GM18508 (cell line): ENCODE data around the gene BICD1.

Experiments used
- ATAC-seq: cut with Tn5 transposase; IDR thresholded peaks from one replicate; pipeline ENCODE4 v1.9.1; 2021; ENCODE audit warnings: moderate number of reproducible peaks; ENCODE audit not compliant: insufficient read depth, unreplicated experiment

The BICD1 gene

GRCh38 chr12:32139064-32139421, 32.4 kb downstream of the BICD1 start:
- ATAC-seq: peak; percentile 80

DNA sequence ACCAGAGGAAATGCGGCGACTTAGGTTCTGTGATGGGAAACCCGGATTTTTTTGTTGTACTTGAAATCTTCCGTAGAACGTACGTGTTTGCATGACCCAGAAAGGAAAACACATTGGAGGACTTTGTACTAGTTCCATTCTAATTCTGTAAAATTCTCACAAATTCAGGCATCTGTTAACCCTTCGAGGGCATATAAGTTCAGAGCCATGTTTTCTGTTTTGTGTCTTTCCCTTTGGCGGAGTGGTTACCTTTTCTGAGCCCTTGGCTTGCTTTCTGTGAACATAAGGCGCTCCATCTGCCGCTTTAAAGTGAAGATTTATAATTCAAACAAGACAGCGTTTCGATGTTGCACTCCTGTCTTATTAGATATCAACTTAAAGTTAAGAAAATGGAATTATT, 34.2 kb downstream of the BICD1 start:
- ATAC-seq: no peak

DNA sequence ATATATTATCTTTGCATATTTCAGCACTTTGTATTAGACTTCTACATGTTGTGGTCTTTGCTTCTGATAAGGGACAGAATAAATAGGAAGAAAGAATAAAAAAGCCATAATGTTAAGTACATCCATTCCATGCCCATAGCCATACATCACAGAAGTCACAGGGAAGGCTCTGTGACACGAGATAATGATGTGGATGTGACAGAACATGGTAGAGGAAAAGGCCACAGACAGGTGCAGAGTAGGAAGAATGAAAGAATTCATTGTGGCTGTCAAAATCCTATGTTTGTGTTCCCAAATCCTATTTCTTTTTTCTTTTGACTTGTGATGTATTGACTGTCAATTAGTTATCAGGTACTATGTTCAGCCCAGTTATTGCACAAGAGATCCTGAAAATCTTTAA, 38.4 kb downstream of the BICD1 start:
- no peak for ATAC-seq

GRCh38 chr12:32146074-32146873, 39.6 kb downstream of the BICD1 start:
- ATAC-seq: peak; percentile 79

GRCh38 chr12:32148372-32148771, 41.7 kb downstream of the BICD1 start:
- ATAC-seq: no peak

GRCh38 chr12:32149489-32149888, 42.8 kb downstream of the BICD1 start:
- ATAC-seq: no peak

- no peak for ATAC-seq
These were observed 44.4 kb downstream of the BICD1 start for GRCh38 chr12:32151086-32151485.

GRCh38 chr12:32151552-32151951, 44.9 kb downstream of the BICD1 start:
- no peak for ATAC-seq

DNA sequence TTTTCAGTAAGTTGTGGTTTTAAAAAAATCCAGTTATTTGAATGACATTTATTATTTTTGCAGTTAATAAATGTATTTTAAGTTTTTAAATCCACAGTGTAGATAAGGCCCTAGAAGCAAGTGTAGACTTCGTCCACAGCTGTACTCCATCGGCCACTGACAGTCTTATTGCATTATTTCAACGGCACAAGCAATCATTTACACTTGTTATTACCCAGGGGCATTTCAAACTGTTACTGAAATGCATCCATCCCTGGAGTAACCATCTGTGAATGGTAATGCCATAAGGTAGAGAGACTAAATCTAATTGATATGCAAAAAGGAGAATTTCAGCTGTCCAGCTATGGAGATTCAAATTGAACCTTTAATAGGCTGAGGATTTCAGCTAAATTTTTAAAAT, 48.4 kb downstream of the BICD1 start:
- no peak for ATAC-seq

- ATAC-seq: no peak
These were observed 49.4 kb downstream of the BICD1 start for GRCh38 chr12:32155961-32156529.

DNA sequence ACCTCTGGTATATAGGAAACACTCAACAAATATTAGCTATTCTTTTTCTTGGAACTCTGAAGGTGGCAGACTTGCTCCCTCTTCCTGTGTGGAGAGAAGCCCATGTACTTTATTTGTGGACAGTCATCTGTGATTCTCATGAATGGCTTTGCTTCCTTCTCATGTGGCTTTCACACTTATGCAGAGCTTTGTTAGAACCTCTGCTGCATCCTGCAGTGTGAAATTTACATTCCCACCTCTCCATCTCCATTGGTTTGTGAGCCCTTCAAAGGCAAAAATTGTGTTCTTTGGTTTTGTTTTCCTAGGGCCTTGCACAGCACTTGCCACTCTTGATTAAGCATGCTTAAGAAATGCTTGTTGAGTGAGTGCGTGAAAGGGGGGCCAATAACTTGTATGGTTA, 51.9 kb downstream of the BICD1 start:
- no peak for ATAC-seq

GRCh38 chr12:32159381-32159780, 52.7 kb downstream of the BICD1 start:
- ATAC-seq: no peak

DNA sequence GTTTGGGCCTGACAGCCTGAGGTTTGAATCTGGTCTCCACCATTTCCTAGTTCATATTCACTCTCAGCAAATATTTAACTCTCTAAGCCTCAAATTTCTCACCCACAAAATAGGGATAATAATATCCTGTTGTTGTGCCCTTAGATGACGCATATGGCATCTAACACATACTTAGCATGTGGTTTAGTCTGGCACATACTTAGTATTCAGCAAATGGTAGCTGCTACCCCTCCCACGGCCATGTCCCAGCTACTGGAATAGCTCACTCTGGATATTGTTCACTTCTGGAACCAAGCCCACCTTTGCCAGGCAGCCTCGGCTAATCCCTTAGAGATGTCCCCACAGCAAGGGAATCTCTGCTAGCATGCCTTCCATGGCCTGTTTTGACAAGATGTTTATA, 53.3 kb downstream of the BICD1 start:
- ATAC-seq: no peak

GRCh38 chr12:32161058-32161457, 54.4 kb downstream of the BICD1 start:
- ATAC-seq: no peak

GRCh38 chr12:32163596-32163995, 56.9 kb downstream of the BICD1 start:
- ATAC-seq: no peak

DNA sequence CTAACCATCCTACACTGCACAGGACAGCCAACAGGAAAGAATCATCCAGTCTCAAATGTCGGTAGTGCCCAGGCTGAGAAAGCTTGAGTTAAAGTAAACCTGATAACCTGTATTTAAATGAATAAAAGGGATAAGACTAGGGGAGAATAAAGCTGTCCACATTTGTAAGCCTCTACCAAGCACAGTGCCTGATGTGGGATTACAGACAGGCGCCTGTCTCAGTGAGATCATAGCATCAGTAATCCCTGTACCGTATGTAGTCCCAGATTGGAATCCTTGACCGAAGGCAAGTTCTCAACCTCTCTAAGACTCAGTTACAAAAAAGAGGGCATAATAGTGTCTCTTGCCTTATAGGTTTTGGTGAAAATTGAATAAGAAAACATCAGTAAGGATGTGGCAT, 59.9 kb downstream of the BICD1 start:
- no peak for ATAC-seq

- ATAC-seq: no peak
These were observed 63.9 kb downstream of the BICD1 start for GRCh38 chr12:32170437-32170998.

DNA sequence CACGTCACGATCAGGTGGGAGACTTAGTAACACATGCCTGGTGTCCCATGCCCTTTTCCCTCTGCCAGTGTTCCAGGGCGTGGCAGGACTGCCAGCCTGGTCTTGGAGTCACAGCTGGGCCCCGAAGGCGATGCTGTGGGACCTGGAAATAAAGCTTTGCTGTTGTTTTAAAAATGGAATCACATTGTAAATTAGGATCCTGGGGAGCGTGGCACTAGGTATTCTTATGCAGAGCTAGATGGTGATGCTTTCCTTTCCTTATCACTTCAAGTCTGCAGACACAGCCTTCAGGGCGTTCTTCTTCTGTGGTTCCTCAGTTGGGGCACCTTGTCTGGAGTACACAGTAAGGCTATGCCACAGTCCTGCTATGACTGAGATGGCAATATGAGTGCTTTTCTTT, 64.6 kb downstream of the BICD1 start:
- ATAC-seq: no peak

- no peak for ATAC-seq
These were observed 70.0 kb downstream of the BICD1 start for GRCh38 chr12:32176606-32177005.

- no peak for ATAC-seq
These were observed 71.8 kb downstream of the BICD1 start for GRCh38 chr12:32178341-32179010.

DNA sequence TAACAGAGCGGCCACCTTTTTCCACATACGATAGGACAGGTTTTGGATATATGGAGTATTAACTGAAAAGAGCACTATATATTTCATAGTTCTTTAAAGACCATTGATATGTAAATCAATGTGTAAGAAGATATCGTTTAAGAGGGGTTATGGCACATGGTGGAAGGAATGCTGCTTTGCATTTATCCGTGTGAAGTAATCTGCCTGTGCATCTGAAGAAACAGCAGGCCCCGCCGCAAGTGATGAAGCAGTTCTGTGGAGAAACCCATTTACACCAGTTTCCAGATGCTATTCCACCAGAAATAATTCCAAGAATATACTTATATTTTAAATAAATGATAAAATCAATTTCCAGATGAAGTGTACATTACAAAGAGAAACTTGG, 72.4 kb downstream of the BICD1 start:
- no peak for ATAC-seq
